Hematopoietic multipotent progenitor cell treated with erythropoietin and hydrocortisone succinate and interleukin-3 and kit ligand, for 8 days (in vitro differentiated cells): Measurements from ENCODE around the gene KANSL1L.

ENCODE experiments used
- DNase-seq: peaks from one replicate; pipeline ENCODE4 v3.0.0-alpha.2; 2015

KANSL1L gene

DNA sequence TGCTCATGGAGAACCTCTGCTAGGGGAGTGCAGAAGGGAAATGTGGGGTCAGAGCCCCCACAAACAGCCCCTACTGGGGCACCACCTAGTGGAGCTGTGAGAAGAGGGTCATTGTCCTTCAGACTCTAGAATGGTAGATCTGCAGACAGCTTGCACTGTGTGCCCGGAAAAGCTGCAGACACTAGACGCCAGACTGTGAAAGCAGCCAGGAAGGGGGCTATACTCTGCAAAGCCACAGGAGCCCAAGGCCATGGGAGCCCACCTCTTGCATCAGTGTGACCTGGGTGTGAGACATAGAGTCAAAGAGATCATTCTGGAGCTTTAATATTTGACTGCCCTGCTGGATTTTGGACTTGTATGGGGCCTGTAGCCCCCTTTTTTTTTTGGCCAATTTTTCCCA is 107.9 kb downstream of the KANSL1L start:
- no peak for DNase-seq

DNA sequence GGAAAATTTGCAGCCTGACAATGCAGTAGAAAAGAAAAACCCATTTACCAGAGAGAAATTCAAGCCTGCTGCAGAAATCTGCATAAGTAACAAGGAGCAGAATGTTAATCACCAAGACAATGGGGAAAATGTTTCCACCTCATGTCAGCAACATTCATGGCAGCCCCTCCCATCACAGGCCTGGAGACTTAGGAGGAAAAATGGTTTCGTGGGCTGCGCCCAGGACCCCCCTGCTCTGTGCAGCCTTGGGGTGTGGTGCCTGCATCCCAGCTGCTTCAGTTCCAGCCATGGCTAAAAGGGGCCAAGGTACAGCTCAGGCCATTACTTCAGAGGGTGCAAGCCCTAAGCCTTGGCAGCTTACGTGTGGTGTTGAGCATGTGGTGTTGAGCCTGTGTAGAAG is 115.4 kb downstream of the KANSL1L start:
- DNase-seq, result no peak

DNA sequence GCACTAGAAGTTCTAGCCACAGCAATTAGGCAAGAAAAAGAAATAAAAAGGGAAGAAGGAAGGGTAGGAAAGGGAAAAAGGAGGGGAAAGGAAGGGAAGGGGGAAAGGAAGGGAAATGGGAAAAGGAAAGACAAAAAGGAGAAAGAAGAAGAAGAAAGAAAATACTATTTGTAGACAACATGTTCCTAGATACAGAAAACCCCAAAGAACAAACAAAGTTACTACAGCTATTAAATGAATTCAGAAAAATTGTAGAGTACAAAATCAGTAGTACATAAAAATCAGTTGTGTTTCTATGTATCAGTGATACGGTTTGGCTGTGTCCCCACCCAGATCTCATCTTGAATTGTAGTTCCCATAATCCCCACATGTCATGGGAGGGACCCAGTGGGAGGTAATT is 116.5 kb downstream of the KANSL1L start:
- DNase-seq, result no peak

DNA sequence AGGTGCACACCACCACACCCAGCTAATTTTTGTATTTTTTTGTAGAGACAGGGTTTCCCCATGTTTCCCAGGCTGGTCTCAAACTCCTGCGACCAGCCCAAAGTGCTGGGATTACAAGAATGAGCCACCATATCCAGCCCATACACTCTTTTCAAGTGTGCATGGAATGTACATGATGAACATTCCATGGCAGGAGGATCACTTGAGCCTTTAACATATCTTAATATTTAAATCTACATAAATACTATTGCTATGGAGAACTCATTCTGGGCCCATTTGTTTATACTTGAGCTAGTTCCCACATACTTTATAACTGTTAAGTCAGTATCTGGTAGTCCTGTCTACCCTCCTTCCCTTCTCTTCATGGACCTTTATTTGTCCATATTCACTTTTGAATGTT is 120.3 kb downstream of the KANSL1L start:
- no peak for DNase-seq

DNA sequence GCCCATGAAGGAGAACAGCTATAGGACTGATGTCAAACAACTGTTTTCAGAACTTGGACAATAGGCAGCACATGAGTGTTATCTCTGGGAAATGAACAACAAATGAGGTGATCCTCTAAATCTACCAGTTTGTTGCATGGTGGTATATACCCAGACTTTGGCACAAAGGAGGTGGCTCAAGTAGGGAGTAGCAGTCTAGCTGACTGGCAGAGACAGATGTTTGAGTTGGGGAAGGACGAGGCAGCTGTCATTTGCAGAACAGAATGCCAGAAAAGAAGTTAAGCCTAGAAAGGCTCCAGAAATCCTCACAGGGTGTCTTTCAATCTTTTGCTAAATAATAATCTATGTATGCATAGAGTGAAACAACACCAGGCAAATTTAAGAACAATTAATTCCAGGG is 121.4 kb downstream of the KANSL1L start:
- no peak for DNase-seq

DNA sequence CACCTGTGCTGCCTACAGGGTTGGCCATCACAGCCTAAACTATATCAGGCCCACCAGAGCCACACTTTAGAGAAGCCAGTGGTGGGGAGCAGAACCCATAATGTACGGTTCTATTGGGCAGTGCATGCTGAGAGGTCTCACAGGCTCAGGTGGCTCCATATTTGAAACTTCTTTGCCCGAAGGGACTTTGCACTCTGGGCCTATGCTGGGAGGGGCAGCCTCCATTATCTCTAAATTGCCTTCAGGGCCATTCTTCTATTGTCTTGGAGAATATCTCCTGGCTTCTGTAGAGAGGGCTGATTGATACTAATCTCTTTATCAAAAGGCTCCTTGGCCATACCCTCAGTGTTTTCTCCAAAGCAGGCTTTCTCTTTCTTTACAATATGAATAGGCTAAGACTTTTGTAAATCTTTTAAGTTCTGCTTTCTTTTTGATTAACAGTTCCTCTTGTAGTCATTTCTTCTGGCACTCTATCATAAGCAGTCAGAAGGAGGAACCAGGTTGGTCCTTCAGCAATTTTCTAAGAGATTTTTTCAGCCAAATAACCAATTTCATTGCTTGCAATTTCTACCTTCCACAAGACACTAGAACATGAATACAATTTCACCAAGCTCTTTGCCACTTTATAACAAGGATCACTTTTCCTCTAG is 124.2 kb downstream of the KANSL1L start:
- DNase-seq, result no peak

DNA sequence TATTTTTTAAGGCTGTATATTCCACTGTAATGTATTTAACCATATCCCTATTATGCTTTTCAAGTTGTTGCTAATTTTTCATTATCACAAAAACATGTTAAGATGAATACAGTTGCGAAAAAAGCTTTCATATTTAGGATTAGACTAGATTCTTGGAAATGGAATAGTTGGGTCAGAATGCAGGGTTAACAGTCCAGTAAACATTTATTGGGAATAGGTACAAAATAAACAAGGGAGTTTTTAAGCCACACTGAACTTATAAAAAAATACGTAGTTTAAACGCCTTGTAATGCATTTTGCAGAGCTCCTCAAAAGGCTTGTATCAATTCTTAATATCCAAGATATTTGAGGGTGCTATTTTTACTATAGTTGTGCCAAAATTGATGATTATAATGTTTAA is 133.1 kb downstream of the KANSL1L start:
- no peak for DNase-seq

DNA sequence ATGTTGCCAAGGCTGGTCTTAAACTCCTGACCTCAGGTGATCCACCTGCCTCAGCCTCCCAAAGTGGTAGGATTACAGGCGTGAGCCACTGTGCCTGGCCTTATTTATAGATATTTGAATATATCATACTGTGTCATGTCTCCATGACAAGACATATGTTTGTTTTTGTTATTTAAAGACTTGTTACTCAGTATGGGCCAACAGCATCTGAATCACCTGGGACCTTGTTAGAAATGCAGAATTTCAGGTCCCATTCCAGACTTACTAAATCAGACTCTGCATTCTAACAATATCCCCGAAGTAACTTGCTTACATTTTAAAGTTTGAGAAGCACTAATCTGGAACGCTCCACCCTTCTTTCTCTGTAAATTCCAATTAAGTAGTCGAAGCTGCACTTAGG is 135.5 kb downstream of the KANSL1L start:
- no peak for DNase-seq

DNA sequence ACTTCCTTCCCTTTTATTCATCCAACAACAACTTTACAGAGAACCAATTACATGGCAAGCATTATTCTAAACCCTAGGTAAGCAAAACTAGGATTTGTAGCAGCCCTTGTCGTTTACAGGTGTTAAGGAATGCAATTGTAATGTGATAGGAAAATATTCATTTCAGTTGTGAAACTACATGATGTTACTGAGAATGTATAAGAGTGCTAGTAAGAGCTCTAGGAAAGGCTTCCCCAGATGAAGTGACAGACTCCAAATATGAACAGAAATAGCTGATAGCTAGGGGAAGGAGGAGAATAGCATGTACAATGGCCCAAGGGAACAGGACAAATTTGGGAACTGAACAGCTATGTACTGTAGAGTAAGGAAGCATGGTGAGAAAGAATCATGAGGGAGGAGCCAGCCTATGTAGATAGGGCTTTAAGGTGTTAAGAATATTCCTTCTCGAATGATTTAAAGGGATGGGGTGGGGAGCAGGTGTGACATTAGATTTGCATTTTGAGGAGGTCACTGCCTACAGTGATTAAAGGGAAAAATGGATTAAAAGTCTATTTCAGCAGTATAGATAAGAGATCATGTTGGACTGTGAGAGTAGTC is 137.0 kb downstream of the KANSL1L start:
- DNase-seq, result no peak

DNA sequence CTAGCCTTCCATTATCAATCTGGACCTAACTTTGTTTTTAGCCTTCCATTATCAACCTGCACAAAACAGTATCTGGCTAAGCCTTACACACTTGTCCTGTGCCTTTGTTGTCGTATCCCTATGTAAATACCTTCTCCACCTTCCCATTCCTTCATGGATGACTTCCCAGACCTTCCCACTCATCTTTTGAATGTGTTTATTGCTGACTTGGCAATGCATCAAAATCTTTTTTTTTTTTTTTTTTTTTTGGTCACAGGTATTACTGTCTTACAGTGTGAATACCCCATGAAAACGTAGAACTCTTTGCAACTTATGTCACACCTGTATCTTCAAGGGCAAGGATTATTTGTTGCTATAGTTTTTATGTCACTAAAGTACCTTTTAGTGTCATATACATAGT is 143.0 kb downstream of the KANSL1L start:
- DNase-seq, result no peak

DNA sequence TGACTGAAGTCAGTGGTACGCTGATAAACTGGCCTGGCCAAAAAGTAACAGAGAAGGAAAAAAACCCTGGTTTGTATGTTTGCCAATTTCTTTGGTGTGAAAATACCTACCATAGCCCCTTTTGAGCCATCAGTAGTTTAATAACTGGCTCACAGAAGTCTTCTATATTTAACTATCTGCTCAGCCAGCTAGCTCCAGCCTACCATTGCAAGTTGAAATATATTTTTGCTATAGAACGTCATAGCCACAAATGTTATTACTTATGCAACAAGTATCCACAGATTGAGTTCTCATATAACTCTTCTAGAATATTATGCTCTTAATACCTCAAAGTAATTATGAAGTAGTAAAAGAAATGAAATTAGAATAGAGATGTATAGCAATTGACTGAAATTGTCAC is 143.6 kb downstream of the KANSL1L start:
- DNase-seq, result no peak

DNA sequence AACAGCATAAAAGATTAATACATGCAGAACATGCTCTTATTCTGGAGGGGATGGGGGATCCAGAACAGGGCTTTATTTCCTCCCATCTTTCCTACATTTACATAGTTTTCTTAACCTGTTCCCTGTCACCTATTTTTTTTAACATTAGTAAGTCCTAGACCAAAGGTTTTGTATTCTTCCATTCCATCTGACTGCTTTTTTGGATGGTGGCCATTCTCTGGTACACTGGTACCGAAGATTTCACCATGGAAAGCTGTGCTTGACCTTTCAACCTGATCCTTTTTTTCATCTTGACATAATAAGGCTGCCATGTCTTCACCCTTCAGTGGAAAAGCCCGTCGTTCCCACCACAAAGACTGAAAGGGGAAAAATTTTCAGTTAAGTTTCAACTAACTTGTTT is 148.4 kb downstream of the KANSL1L start:
- no peak for DNase-seq

DNA sequence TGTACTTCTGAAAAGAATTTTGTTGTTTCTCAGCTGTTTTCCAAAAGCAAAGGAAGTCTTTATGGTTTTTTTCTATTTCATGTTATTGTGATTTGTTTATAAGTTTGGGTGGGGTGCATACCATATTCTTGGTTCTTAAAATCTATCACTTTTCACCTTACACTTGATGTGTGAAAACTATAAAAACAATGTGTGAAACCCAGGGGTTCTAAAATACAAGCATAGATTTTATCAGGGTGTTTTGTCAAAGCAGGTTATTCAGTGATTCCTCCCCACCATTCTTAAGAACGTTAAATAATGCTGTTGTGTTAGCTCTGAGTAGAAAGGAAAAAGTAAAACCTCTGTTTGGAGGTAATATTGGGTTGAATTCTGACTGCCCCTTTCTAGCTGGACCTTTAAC is 151.1 kb downstream of the KANSL1L start:
- DNase-seq, result no peak

DNA sequence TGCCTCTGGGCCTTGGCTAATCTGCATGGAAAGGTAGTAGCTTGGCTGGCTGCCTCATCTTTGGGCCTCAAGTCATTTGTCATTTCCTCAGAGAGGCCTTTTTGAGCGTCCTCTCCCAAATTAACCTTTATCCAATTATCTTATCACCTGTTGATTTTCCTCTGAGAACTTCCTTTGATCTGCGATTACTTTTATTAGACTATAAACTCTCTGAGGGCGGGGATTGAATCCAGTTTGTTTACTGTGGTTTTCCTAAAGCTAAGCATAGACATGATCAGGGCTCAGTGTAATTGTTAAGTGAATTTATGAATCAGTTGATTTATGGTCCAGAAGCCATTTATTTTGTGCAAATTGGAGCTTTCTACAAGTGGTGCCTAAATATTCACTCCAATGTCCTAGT is 161.3 kb downstream of the KANSL1L start:
- no peak for DNase-seq

DNA sequence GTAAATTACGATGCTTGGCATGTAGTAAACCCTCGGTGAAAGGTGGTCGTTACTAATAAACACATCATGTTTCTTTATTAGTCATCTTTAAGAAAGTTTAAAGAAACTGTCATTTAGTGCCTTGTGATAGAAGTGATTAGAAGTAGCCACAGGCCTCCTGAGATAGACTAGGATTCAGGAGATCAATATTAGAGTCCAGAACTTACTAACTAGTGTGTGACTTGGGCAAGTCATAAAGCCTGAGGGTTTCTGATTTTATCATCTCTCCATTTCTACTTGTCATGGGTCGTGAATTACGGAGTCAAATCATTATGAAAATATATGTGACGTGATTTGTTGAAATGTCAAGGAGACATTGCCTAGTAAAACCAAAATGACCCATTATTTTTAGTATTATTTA is 162.1 kb downstream of the KANSL1L start:
- DNase-seq, result no peak

DNA sequence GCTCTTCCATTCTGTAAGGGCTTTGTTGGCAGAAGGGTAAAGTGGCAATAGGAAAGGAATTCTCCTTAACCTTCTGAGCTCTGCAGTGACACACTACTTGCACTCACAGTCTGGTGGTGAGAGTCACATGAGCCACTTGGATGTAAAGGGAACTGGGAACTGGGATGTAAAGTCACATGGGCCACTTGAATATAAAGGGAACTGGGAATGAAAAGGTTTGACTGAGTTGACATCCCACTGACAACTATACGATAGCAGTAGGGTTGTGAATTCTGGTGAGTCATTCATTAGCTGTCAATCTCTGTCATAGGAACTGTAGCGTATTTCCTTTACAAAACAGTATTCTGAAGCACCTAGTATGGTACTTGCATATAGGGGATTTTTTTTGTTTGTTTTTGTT is 163.3 kb downstream of the KANSL1L start:
- no peak for DNase-seq

DNA sequence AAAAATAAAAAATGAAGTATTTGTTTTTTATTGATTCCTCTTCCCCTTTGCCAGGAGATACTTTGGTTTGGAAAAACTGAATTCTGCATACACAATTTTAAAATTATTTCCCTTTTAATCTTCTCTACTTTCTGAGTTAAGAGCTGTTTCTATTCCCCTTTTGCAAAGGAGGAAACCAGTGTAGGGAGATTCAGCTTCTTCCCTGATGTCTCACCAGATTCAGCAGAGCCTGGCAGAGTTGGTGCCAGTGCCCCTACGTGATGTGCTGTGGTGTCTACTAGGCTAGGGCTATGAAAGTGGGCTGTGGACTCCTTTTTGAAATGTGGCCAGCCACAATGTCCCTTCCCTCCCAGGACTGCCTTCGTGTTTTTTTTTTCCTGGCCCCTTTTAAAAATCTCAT is 166.3 kb downstream of the KANSL1L start:
- DNase-seq, result no peak

DNA sequence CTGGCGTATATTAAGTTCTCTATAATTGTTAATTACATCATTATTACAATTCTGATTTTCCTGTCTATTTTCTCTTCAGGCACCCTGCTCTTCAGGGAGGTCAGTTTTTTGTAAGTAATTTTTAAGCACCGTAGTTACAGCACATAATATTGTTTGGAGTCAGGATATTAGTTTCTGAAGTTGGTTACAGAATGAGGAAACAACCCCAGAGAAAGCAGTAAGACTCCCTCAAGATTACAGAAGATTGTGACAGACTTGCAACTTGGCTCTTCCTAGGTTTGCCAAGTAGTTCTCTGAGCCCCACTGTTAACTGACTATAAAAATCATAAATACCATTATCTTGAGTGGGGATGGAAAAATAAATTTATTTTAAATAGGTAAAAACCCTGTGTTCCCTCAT is 167.8 kb downstream of the KANSL1L start:
- DNase-seq, result peak; percentile 28

DNA sequence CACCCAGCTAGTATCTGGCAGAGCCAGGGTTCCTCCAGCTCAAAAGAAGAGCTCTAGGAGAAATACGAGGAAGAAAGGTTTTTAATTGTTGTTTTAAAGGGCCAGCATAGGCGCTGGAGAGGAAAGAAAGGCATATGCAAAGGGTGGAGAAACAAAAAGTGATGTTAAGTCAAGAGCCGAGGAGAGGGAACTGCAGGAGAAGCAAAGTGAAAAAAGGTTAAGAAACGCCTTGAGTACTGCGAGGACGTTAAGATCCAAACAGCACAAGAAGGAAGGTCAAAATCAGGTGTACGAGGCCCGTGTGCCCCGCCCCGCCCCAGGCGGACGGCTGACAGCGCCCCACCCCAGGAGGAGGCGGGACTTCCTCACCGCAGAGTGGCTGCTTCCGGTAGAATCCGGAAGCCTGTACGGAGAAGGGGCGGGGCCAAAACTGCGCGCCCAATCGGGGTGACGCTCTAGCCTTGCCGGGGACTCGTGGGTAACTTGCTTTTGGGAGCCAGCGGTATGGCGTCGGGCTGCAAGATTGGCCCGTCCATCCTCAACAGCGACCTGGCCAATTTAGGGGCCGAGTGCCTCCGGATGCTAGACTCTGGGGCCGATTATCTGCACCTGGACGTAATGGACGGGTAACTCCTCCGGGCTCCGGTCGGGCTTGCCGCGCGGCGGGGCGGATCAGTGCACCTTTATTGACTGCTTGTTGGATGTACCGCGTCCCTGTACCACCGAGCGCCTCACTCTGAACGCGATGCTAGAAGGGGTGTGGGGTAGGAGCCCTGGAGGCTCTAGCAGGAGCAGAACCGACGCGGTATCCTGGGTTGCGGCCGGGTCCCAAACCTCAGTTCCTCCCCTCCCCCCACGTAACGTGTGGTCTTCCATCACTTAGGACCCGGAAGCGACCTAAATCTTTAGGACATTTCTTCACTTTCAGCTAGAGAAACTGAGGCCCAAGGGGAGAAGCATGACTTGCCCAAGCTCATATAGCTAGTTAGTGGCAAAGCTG is 168.8 kb downstream of the KANSL1L start, which contains the start of gene RPE:
RPE (plus strand) TSS at position 481 of the 1,000 bp plus-strand sequence; CDS start at position 505, 24 bp downstream.
- DNase-seq, result peak; percentile 95

DNA sequence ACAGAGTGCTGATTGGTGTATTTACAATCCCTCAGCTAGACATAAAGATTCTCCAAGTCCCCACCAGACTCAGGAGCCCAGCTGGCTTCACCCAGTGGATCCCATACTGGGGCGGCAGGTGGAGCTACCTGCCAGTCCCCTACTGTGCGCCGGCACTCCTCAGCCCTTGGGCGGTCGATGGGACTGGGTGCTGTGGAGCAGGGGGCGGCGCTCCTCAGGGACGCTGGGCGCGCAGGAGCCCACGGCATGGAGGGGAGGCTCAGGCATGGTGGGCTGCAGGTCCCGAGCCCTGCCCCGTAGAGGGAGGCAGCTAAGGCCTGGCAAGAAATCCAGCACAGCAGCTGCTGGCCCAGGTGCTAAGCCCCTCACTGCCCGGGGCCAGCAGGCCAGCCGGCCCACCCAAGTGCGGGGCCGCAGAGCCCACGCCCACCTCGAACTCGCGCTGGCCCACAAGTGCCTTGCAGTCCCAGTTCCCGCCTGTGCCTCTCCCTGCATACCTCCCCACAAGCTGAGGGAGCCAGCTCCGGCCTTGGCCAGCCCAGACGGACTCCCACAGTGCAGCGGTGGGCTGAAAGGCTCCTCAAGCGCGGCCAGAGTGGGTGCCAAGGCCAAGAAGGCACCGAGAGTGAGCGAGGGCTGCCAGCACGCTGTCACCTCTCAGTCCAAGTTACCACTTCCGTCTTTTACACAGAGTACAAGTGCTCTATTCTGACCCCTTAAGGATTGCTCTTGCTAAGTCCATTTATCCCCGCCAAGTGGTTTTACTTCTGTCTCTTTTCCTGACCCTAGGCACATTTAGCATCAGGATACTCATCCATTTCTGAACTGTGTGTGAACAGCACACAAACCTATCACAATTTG is 170.5 kb downstream of the KANSL1L start:
- DNase-seq, result no peak

DNA sequence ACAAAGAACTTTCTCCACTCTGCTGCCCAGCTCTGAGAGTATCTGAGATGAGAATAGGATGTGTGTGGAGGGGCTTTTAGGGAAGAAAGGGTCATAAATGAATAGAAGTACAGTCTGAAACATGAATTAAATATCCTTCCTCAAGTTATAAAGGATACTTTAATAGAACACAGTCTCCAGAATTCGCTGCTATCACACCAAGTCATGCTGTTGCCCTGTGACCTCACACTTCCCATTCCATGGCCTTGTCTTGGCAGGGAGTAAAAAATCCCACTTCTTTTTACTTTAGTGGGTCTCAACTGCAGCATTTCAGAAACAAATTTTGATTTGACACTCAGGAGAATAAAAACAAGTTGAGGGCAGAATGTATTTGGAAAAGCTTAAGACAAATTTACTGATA is 172.6 kb downstream of the KANSL1L start:
- no peak for DNase-seq

DNA sequence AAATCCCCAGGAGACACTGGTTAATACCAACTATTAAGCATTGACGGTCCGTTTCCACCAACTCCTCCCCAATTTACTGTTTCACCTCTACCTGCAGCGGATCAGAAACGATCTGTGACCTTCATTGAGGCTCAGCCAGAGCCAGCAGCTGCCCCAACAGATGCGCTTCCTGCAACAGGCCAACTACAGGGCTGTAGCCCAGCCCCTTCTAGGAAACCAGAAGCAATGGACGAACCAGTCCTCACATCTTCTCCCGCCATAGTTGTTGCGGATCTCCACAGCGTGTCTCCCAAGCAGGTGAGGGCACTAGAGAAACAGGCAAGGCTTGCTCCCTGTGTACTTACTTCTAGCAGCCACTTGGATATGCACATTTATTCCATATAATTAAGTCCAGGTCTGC is 177.2 kb downstream of the KANSL1L start:
- DNase-seq, result no peak

DNA sequence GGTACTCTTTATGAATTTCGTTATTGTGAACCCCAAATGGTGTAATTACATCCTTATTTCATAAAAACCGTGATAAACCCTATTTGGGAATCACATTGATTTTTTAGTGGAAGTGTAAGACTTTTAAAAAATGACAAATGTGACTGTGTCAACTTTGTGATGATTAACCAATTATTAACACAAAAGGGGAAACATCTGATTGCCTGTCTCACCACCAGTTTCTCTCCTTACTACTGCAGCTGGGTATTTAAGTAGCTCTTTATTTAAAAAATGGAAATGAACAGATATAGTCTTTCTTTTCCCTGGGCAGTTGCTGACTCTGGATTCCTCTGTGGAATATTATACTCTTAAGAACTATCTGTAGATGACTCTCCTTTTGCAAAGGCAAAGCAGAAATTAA is 180.4 kb downstream of the KANSL1L start:
- no peak for DNase-seq
